CD14-positive monocyte (primary cell): ENCODE results near the gene C2orf80. TPM values are rescaled to one million over a fixed set of nuclear protein-coding genes. Genes with fewer than 3 reads are reported as not detected.
A peak's percentile ranks its signal among the peaks of the same experiment; 100 is the strongest.

Experiments used
- DNase-seq, 3 donors: peaks; one replicate each; pipeline ENCODE4 v3.0.0-alpha.2; 2011 to 2022
- H2AFZ ChIP-seq: 2 replicates; pipeline ENCODE4 v1.6.0; 2012; ENCODE audit warnings: mild to moderate bottlenecking, low read depth, low read length, inconsistent platforms; ENCODE audit not compliant: insufficient read depth, poor library complexity, severe bottlenecking
- H3K27ac ChIP-seq, 2 donors: 1 replicate in 1 of 2; 2 replicates in 1 of 2; pipeline ENCODE4 v1.5.1; 2012 to 2013; ENCODE audit warnings: low read length in 2 of 2, control low read depth in 1 of 2, inconsistent platforms in 1 of 2, low read depth in 1 of 2, mild to moderate bottlenecking in 1 of 2
- H3K27me3 ChIP-seq, 2 donors: one replicate each; pipeline versions ENCODE4 v1.6.0 to v1.6.1; 2011 to 2013; ENCODE audit warnings: low read length in 2 of 2; ENCODE audit not compliant: control insufficient read depth in 2 of 2, insufficient read depth in 2 of 2
- H3K36me3 ChIP-seq, 2 donors: replicated peaks in 1 of 2; 1 replicate in 1 of 2; 2 replicates in 1 of 2; pipeline versions ENCODE4 v1.5.1 to v1.6.1; 2012 to 2013; ENCODE audit warnings: low read length in 2 of 2, control low read depth in 1 of 2, inconsistent platforms in 1 of 2, mild to moderate bottlenecking in 1 of 2; ENCODE audit not compliant: insufficient read depth in 2 of 2, control insufficient read depth in 1 of 2
- H3K4me1 ChIP-seq, 2 donors: 1 replicate in 1 of 2; 2 replicates in 1 of 2; pipeline versions ENCODE4 v1.5.1 to v1.6.1; 2012 to 2013; ENCODE audit warnings: low read length in 2 of 2, control low read depth in 1 of 2, inconsistent platforms in 1 of 2, mild to moderate bottlenecking in 1 of 2, moderate library complexity in 1 of 2; ENCODE audit not compliant: insufficient read depth in 2 of 2, control insufficient read depth in 1 of 2
- H3K4me2 ChIP-seq: replicated peaks from 2 replicates; pipeline ENCODE3; 2012; ENCODE audit warnings: low read length, moderate library complexity, mild to moderate bottlenecking; ENCODE audit not compliant: poor library complexity, severe bottlenecking; ENCODE audit errors: extremely low read depth
- H3K4me3 ChIP-seq, 3 experiments: fragments of 200-600 bp in 1 of 3; sonication (generic) in 1 of 3; replicated peaks in 1 of 3; 1 replicate in 2 of 3; 2 replicates in 1 of 3; pipeline ENCODE4 v1.5.1; 2011 to 2013; ENCODE audit warnings: low read length in 3 of 3, mild to moderate bottlenecking in 3 of 3, control low read depth in 2 of 3, low read depth in 2 of 3, inconsistent platforms in 1 of 3, moderate library complexity in 1 of 3
- H3K79me2 ChIP-seq: 2 replicates; pipeline ENCODE4 v1.6.0; 2012; ENCODE audit warnings: mild to moderate bottlenecking, control low read depth, inconsistent platforms, low read length, moderate library complexity; ENCODE audit not compliant: insufficient read depth
- H3K9ac ChIP-seq: 2 replicates; pipeline ENCODE4 v1.6.0; 2017; ENCODE audit warnings: low read length, mild to moderate bottlenecking; ENCODE audit not compliant: insufficient read depth, poor library complexity, severe bottlenecking
- H3K9me3 ChIP-seq, 2 donors: replicated peaks in 1 of 2; 1 replicate in 1 of 2; 2 replicates in 1 of 2; pipeline versions ENCODE4 v1.5.1 to v1.6.1; 2012 to 2013; ENCODE audit warnings: low read length in 2 of 2, control low read depth in 1 of 2; ENCODE audit not compliant: control insufficient read depth in 1 of 2, insufficient read depth in 1 of 2
- H4K20me1 ChIP-seq: 2 replicates; pipeline ENCODE4 v1.6.0; 2012; ENCODE audit warnings: mild to moderate bottlenecking, low read length, control low read depth, moderate library complexity; ENCODE audit not compliant: insufficient read depth
- H3K27ac Mint-ChIP-seq, 7 donors: one replicate each; pipeline ENCODE4 v1.8.0; 2020; ENCODE audit warnings: mild to moderate bottlenecking in 7 of 7, mixed read lengths in 7 of 7, moderate library complexity in 6 of 7, inconsistent platforms in 2 of 7
- H3K27me3 Mint-ChIP-seq, 3 donors: one replicate each; pipeline ENCODE4 v1.8.0; 2021 to 2022; ENCODE audit warnings: low read depth in 3 of 3, mild to moderate bottlenecking in 3 of 3, mixed read lengths in 3 of 3, moderate library complexity in 3 of 3, inconsistent platforms in 1 of 3
- H3K36me3 Mint-ChIP-seq, 2 donors: one replicate each; pipeline ENCODE4 v1.8.0; 2020; ENCODE audit warnings: mixed read lengths in 2 of 2, inconsistent platforms in 1 of 2, mild to moderate bottlenecking in 1 of 2
- H3K4me1 Mint-ChIP-seq: one replicate; pipeline ENCODE4 v1.8.0; 2020; ENCODE audit warnings: mild to moderate bottlenecking, mixed read lengths
- H3K4me3 Mint-ChIP-seq, 2 donors: one replicate each; pipeline ENCODE4 v1.8.0; 2020; ENCODE audit warnings: mild to moderate bottlenecking in 2 of 2, mixed read lengths in 2 of 2, moderate library complexity in 1 of 2
- H3K9me3 Mint-ChIP-seq, 7 donors: one replicate each; pipeline ENCODE4 v1.8.0; 2020 to 2022; ENCODE audit warnings: mixed read lengths in 7 of 7, mild to moderate bottlenecking in 6 of 7, moderate library complexity in 6 of 7, inconsistent platforms in 2 of 7
- WGBS: methylation state at CpG from one replicate; pipeline ENCODE4 v1.1.5; 2013; ENCODE audit warnings: missing lambda C conversion rate; ENCODE audit not compliant: insufficient coverage; 5-methylcytosine and 5-hydroxymethylcytosine counted together
- intact Hi-C, 2 donors: fragments of 100-400 bp; cut with micrococcal nuclease; formaldehyde crosslinking; loops; one replicate each; pipeline versions ENCODE4 v1.15.0 to v1.15.1; 2023
- polyA plus RNA-seq, 3 donors: library from polyadenylated mRNA; depleted of rRNA in 1 of 3; unstranded in 2 of 3; stranded (reverse) in 1 of 3; fragments of 300-500 nt in 2 of 3; fragments of >200 nt in 1 of 3; fragmentation: Illumina TruSeq in 2 of 3; gene quantifications; 1 replicate in 2 of 3; 2 replicates in 1 of 3; pipeline ENCODE4 v1.2.3, GENCODE V29; 2012 to 2021
- TF ChIP-seq, protein P1 (sequence below): fragments of 200-600 bp; IDR thresholded peaks from one replicate; pipeline ENCODE4 v1.8.0; 2022; ENCODE audit warnings: antibody characterized with exemption, mild to moderate bottlenecking

The C2orf80 gene
- polyA plus RNA-seq, 3 donors = not detected

DNA sequence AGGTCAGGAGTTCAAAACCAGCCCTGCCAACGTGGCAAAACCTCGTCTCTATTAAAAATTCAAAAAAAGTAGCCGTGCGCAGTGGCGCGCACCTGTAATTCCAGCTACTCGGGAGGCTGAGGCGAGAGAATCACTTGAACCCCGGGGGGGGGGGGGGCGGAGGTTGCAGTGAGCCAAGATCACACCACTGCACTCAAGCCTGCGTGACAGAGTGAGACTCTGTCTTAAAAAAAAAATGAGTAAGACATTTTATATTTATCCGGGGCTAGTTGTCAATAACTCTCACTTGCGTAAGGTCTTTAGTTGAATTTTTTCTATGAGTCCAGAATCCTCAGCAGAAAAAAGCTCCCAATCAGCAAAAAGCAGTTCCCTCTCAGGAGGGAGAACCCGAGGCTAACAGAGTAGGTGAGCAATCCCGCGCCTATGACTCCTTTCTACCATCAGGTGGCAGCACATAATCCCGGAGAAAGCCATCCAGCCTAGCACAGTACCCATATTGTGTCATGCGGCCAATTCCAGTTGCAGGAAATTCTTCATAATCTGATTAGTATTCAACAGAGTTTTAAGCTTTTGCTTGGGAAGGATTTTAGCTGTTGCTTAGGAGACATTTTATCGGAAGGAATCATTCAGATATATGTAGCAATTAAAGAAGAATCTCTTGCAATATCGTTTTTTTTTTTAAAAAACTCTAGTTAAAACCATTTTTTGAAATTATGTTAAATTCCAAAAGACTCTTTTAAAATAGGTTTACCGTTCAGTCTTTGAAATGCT is 14.6 kb downstream of the C2orf80 start:
- no peak overlapping the region for H3K27ac ChIP-seq
- Mint-ChIP-seq H3K4me3 (no peak overlapping the region), H3K4me1 (peaks cover 28% of the 10 kb centered on the region), H3K27ac (no peak overlapping the region), H3K36me3 (no peaks in the 10 kb centered on the region), H3K27me3 (peaks cover 0 to 6% (median 0%) of the 10 kb centered on the region in 3 donors), H3K9me3 (no peaks in the 10 kb centered on the region)
- intact Hi-C loops = loop anchor here in 1 of 2 donors (10.0 kb wide), 1 partner anchor 80 kb away; the partner anchor contains the start of gene IDH1
- H3K79me2 ChIP-seq = no peaks in the 10 kb centered on the region
- H3K36me3 ChIP-seq = no peaks in the 10 kb centered on the region
- no peak overlapping the region for H3K4me2 ChIP-seq
- WGBS = 54% methylated on average over 8 of the region's 21 CpGs
- TF ChIP-seq, protein P1, sequence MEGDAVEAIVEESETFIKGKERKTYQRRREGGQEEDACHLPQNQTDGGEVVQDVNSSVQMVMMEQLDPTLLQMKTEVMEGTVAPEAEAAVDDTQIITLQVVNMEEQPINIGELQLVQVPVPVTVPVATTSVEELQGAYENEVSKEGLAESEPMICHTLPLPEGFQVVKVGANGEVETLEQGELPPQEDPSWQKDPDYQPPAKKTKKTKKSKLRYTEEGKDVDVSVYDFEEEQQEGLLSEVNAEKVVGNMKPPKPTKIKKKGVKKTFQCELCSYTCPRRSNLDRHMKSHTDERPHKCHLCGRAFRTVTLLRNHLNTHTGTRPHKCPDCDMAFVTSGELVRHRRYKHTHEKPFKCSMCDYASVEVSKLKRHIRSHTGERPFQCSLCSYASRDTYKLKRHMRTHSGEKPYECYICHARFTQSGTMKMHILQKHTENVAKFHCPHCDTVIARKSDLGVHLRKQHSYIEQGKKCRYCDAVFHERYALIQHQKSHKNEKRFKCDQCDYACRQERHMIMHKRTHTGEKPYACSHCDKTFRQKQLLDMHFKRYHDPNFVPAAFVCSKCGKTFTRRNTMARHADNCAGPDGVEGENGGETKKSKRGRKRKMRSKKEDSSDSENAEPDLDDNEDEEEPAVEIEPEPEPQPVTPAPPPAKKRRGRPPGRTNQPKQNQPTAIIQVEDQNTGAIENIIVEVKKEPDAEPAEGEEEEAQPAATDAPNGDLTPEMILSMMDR = peak; percentile 84
- H4K20me1 ChIP-seq = no peaks in the 10 kb centered on the region
- no peaks in the 10 kb centered on the region for H3K9me3 ChIP-seq
- H3K27me3 ChIP-seq = no peaks in the 10 kb centered on the region
- peak; percentile 67 to 80 (median 77) for DNase-seq
- no peak overlapping the region for H3K9ac ChIP-seq
- peaks cover 19 to 23% of the 10 kb centered on the region in 2 donors for H3K4me1 ChIP-seq
- no peak overlapping the region for H3K4me3 ChIP-seq
- H2AFZ ChIP-seq = no peak overlapping the region

DNA sequence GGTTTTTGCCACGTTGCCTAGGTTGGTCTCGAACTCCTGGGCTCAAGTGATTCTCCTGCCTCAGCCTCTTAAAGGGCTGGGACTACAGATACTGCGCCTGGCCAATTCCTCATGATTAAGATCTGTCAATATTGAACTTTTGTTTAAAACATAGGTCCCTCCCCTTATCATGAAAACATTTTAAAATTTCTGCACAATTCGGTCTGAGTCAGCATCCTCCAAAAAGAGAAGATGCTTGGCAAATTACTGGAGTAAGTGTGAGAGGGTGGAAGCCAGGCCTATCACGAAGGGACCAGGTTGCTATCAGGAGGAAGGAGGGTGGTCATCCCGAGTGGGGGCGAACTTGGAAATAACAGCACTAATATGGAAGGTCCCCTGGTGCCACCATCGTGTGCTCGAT is 15.7 kb downstream of the C2orf80 start:
- Histone ChIP-seq H3K27me3 (no peaks in the 10 kb centered on the region), H3K9me3 (no peaks in the 10 kb centered on the region), H3K79me2 (no peaks in the 10 kb centered on the region), H3K4me3 (no peak overlapping the region), H3K27ac (no peak overlapping the region), H3K4me1 (peaks cover 19 to 23% of the 10 kb centered on the region in 2 donors), H3K9ac (no peak overlapping the region), H4K20me1 (no peaks in the 10 kb centered on the region), H2AFZ (no peak overlapping the region), H3K4me2 (no peak overlapping the region), H3K36me3 (no peaks in the 10 kb centered on the region)
- DNase-seq = no peak
- no peaks in the 10 kb centered on the region for H3K9me3 Mint-ChIP-seq
- WGBS = 96% methylated on average over 9 of the region's 9 CpGs
- TF ChIP-seq, protein P1 = no peak
- H3K4me3 Mint-ChIP-seq = no peak overlapping the region
- intact Hi-C loops = loop anchor here (5.0 to 10.0 kb wide), 2 partner anchors 78 to 81 kb away; partner anchors contain the start of gene IDH1 (in 1 of the 2)
- H3K27me3 Mint-ChIP-seq = peaks cover 0 to 6% (median 0%) of the 10 kb centered on the region in 3 donors
- peaks cover 28% of the 10 kb centered on the region for H3K4me1 Mint-ChIP-seq
- H3K27ac Mint-ChIP-seq = peak overlapping the region in 2 of 7 donors; percentile 50 to 68
- no peaks in the 10 kb centered on the region for H3K36me3 Mint-ChIP-seq
